GM19035 (cell line): ENCODE measurements around the gene GPR87.

ENCODE experiments used
- ATAC-seq: cut with Tn5 transposase; IDR thresholded peaks from one replicate; pipeline ENCODE4 v1.9.1; 2021; ENCODE audit not compliant: unreplicated experiment

GPR87 gene, protein sequence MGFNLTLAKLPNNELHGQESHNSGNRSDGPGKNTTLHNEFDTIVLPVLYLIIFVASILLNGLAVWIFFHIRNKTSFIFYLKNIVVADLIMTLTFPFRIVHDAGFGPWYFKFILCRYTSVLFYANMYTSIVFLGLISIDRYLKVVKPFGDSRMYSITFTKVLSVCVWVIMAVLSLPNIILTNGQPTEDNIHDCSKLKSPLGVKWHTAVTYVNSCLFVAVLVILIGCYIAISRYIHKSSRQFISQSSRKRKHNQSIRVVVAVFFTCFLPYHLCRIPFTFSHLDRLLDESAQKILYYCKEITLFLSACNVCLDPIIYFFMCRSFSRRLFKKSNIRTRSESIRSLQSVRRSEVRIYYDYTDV

DNA sequence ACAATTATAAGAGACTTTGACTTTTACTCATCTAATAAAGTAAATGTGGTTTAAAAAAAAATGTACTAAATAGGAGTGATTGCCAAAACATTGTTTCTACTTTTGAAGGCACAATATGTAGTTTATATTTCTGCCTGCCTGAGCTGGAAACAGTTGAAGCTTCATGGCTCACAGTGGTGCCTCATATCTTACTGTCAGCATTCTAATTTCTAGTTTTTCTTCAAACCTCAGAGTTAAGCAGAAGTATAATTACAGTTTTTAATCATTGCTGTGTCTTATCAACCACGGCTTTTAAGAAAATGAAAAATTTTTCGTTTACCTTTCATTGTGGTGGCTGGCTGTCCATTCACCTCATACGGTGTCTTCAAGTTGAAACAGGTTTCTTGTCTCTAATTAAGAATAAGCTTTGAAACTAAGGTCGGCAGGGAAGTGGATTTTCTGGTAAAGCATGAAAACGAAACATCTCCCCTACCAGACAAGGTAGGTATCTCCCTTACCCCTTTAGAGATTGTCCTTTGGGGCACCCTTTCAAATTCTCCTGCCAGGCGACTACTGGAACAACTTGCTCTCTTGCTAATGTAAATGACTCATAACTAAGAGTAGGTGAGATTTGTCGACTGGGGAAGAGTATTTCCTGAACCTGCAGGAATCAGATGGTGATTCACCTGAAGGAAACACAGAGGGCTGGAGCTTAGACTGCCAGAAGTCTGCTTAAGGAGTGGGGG lies at the start of gene GPR87:
Gene GPR87 (minus strand): TSS at position 554 of the 725 bp plus-strand sequence. CDS start 16,720 bp downstream, outside the sequence.
- no peak for ATAC-seq

DNA sequence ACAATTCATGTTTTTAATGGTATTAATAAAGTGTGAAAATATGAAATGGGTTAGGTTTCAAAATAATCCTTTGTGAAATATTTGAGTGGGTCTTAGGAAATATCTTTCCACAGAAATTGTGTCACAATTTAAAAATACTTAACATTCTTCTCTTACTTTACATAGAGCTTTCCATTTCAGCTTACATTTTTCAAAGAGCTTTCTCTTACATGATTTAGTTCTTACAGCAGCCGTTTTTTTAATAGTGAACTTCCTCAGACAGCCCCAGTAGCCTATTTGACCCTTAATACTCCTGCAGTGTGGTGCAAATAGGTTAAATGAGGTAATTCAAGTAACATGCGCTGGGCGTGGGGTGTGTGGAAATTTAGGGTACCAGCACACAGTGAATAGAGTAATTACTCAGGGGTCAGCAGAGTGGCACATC lies 46.1 kb upstream of the GPR87 start:
- no peak for ATAC-seq

DNA sequence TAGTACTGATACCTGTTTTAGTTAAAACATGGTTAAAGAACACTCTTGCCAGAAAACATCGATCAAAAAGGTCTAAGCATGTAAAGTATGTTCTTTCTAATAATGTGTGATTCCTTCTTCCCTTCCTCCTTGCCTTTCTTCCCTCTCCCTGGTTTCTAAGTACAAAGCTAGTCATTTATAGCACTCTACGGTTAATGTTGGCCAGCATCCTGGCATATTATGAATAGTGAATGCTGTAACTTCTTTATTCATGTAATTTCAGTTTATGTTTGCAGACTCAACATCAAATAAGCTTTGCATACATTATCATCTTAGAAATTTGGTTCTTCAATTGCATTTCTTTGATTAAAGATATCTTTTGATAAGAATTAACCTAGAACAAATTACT lies 40.8 kb upstream of the GPR87 start:
- no peak for ATAC-seq

DNA sequence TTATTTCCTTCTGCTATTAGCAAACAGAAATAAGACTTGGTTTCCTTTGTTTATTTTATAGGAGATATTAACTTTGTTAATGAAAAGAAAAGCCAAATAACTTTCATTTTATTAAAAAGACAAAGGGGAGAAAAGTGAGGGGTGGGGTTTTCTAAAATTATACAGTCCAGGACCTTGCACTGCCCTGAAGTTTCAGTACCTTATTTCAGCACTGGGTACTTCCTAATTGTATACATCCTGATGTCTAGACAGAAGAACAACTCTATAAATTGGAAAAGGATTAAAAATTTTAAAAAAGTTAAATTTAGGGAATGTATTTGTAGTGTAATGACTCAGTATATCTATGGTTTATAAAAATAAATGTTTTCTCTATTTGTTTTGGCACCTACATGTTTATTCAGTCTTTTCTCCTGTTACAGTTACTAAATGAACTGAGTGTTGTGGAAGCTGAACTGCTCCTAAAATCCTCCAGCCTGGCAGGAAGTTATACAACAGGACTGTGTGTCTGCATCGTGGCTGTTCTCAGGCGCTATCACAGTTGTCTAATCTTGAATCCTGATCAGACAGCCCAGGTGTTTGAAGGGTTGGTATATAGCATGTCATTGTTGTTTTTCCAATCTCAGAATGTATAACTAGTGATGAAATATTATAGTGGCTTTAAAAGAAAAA lies 40.3 kb upstream of the GPR87 start:
- ATAC-seq: no peak

DNA sequence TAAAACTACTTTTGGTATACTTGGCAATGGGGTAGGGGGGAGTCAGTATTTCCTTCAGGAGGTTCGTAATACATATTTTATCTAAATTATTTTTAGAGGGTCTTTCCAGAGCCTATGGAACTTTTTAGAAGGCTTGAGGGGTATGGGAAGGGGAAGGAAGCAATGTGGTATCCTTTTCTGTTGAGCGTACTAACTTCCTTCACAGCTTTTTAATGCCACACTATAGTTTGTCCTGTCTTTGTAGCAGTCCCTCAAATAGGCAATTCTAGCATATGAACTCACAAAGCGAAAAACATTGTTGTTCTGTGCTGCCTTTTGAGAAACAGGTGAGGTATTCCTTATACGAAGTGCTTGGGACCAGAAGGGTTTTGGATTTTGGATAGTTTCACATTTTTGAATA lies 35.0 kb upstream of the GPR87 start:
- peak; percentile 12 for ATAC-seq

DNA sequence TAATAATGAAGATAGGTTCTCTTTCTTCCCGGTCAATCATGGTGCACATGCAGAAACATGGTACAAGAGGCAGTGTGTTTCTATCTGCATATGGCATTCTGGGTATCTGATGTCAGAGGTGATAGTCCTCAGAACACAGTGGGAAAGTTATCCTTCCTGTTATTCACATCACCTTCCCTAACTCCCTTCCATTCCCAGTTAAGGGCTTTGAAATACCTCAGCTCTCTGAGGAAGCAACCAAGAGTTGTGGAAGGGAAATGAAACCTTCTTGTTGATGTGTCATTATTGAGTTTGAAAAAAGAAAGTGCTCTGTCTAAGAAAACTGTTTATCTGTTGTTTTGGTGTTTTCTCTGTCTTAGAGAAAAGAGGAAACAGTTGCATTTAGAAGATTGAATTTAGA lies 34.6 kb upstream of the GPR87 start:
- ATAC-seq: peak; percentile 86

DNA sequence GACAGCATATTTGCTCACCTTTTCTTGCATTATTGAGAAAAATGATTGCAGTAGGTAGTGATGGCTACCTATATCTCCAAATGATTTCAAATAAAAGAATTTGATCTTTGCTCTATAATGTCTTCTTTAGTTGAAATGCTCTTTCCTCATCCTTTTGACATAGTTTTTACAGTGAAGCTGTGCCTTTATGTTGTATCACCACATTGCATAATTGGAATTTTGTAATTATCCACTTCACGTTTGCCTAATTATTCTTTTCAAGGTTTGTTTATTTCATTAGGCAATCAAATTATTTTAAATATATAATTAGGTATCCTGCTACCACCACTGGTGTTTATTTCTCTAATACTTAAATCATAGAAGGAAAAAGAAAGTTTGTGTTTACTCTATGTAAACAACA lies 34.0 kb upstream of the GPR87 start:
- no peak for ATAC-seq

DNA sequence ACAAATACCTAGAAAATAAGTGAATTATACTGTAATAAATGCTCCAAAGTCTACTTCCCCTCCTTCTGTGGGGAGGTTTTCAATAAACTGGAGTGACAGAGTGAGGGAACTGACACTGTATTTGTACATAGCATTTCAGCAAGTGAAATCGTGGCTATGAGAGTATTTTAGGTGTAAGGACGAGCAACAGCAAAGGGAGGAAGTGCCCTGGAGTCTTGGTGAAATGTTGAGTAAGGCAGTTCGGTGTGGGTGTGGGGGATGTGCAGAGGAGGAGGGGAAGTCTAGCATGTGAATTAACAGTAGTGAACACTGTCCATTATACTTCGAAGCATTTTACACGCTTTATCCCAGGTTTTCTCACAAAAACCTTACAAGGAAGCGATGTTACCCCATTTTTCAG lies 30.8 kb upstream of the GPR87 start:
- ATAC-seq: no peak

DNA sequence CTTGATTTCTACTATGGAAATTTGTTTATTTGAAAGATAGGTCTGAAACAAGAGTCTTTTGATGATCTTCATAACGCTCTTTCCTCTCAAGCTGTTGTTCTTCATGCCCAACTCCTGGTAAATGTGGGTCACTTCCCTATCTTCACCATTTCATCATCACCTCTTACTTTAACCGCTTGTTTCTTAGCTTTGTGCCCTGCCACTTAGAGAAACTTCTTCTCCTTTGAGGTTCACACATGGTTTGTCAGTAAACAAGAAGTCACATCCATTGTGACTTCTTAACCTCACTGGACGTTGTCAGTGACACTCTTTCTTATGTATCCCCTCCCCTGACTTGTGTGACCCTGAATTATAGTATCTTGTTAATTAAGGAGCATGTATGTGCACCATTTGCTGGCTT lies 29.7 kb upstream of the GPR87 start:
- ATAC-seq: no peak

DNA sequence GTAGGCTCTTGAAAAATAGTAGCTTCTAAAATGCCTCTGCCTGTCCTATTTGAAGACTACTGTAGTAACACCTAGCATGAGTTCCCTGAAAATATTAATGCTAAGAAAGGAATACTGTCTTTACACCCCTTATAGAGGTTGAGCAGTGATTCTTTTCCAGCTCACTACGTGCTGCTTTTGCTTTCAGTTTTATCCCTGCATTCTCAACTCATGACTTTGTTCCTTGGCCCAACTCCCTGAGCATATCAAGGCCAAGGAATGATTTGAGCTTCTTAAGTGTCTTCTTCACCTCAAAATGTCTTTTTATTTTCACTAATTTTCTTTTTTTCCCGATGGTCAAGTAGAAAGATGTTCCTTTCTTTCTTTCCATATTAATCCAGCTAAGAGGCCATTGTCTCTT lies 29.2 kb upstream of the GPR87 start:
- no peak for ATAC-seq

DNA sequence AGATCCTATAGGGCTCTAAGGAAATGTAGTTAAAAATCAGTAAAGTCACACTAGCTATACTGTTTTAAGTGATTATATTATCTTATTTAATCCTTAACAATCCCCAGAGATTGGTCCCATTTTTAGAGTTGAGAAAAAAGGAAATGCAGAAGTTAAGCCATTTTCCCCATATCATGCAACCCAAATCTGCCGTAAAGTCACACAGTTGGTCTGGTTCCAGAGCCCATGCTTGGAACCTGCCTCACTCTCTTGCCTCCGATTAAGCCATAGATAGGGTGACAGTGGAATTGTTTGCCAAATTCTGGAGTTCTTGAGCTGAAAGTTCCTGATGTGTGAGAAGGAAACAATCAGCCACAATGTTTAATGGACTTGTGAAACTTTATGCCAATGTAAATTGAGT lies 15.1 kb upstream of the GPR87 start:
- no peak for ATAC-seq

DNA sequence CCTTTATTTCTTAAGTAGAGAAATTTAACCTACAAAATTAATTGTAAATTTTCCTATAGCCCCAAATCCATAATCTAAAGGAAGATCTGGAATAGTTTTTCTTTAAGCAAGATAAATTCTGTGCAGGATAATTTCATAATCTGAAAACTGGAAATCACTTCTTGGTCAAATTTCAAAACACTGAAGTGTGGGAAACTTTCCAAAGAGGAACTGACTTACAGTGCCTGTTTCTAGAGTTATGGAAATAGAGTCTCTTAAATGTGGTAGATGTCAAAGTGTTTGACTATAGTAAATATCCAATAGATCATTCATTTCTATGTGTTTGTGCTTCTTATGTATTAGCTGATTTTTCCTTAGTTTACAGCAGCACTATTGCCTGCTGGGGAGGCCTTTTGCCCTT lies 14.3 kb upstream of the GPR87 start:
- ATAC-seq: no peak

DNA sequence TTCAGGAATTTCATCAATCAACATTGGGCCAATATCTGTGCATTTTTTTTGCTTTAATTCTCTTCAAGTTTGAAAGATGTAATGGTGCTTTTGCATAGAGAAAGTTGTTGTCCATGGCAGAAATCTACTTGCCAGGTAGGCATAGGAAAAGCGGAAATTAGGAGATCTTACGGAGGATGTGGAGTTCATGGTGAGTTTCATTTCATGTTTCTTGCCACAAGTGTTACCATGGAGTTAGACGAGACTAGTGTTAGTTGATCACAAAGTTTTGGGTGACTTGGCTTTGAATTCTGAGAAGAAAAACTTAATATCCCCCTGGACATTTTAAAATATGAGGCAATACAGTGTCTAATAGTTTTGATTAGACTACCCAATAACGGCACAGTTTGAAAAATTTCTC lies 13.8 kb upstream of the GPR87 start:
- no peak for ATAC-seq

DNA sequence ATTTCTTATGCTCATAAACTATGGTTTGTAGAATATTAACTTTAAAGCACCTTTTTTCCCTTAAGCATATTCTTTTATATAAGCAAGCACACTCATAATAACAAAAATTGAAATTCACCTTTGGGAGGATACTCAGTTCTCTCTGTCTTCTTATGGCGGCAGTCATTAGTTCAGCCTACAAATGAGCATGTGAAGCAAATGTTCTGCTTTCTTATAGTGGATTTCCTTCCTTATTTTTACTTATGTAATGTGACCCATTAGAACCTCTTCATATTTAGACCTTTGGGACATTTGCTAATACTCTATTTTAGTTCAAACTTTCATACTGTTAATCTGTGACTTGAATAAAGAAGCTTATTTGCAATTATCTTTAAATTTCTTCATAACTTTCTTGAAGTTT lies 12.7 kb upstream of the GPR87 start, which contains the start of gene P2RY13:
Gene P2RY13 (minus strand): TSS at position 187 of the 400 bp plus-strand sequence. CDS start 21 bp downstream, at position 166.
- no peak for ATAC-seq

DNA sequence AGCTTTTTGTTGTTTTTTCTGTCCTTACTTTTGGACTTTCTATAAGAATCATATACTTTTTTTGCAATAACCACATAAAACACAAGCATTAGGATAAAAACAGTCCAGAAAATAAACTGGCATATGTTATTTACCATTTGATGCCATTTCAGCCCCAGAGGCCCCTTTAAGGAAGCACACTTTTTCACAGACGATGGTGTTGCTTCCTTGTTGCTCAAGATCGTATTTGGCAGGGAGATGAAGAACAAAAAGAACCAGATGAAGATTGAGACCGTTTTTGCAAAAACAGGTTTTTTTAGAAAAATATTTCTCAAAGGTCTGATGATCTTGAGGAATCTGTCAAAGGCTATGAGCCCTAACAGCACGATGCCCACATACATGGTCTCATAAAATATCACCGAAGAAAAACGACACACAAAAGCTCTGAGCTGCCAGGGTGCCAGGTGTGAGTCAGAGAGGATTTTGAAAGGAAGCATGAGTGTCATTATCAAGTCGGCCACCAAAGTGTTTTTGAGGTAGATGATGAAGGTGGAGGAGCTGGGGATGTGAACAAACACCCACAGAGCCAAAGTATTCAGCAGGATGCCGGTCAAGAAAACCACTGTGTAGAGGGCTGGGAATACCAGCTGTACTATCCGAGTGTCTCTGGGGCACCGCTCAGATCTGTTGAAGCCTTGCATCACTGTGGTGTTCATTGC lies 11.8 kb upstream of the GPR87 start:
- no peak for ATAC-seq

DNA sequence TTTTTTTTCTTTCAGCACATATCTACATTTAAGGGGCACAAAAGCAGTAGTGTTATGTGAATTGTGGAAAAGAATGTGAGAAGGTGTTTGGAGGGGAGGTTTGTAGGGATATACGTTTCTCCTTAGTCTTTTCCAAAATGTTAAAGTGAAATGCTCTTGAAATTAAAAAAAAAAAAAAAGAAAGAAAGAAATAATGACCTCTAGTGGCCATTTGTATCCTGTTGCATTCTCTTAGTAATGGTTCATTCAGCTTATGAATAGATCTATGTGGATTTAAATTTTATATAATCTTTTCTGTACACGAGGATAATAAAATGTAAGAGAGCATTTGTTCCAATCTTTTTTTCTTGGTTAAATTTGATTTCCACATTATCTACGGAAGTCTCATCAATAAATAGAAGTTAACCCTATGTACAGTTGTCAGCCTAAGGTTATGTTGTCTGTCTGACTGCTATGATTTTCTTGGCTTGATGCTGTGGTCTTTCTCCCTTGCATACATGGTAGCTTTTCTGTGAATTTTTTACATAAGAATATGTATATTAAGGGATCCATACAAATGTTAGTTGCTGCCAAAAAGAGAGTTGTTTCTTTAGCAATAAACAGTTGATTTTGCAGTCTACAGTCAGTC lies 11.1 kb upstream of the GPR87 start:
- no peak for ATAC-seq

DNA sequence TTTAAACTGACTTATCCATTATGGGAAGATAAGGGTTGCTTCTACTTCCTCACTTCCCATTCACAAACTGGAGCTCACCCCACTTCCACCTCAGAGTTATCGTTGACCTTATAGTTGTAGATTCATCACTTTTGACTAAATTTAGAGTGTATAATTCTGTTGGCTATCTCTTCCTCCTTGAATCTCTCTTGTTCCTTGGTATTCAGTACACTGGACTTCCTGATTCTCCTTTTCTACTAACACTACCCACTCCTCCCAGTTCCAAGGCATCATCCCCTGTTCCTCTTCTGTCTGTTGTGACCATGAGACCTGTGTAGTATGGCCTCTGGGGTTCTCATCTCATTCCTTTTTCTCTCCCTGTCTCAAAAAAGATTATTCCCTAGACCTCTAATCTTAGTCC lies 5.9 kb upstream of the GPR87 start:
- ATAC-seq: no peak

DNA sequence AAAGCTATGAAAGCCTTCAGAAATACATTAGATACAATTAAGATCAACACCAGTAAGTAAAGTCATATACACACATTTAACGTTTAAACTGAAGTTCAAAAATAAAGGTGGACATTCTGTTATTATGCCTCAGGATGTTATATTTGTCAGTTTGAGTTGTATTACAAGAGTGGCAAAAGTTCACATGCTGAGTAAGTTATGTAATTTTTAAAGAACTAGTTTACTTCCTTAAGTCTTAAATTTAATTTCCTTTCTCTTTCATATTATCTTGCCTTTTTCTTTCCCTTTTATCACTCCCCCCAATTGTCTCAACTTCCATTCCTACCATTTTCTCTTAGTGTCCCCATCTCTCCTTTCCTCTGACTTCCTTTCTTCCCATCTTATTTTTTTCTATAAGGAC lies 4.9 kb upstream of the GPR87 start:
- no peak for ATAC-seq

DNA sequence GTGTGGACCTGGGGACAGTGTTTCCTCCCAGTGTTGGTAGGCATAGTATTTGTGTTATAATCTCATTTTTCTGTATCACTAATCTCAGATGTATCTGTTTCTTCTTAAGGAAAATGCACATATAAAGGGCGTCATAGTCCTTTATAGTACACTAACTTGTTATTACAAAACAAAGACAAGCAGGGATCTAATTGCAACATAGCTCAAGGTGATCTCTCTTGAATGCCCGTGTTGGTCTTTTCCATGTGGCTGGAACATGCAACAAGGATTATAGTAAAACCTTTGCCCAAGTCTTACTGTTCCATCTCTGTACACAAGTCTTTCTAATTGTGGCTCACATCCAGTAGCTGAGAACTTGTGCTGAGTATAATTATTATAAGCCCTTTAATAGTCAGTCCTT lies 3.5 kb upstream of the GPR87 start:
- no peak for ATAC-seq

DNA sequence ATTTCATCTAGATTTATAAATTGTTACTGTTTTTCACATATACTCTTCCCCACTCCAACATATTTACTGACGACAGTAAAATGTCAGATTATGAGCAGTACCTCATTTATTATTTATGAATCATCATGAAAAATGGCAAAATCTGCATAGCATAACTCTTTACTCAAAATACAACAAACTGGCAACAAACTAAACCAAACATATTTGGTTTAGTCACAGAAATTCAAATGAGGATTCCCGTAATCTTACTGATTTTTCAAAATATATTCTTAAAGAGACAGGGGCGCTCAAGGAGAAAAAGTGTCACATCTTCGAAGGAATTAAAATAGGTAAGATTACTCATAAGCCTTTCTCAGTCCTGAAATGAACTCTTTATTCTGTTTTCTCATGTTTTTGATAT lies 3.0 kb upstream of the GPR87 start:
- no peak for ATAC-seq

DNA sequence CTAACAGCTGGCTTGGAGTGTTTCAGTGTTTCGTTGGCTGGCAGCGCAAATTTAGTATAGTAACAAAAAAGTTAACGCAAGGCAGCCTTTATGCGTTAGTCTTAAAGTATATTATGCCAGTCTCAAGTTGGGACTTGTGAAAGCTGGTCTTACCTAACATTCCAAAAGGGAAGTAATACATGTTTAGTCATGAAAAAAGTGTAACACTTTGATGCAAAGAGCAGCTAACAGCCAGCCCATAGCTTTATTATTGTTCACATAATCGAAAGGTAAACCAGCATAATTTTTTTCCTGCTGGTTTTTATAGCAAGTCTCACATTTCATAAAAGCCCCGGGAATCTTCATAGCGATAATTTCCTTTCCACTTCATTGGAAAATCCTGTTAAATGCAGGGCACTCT lies 2.4 kb upstream of the GPR87 start:
- ATAC-seq: no peak
